H4 (cell line): Measurements from ENCODE around the gene FAM234B. TPM values are rescaled to one million over a fixed set of nuclear protein-coding genes. Genes with fewer than 3 reads are reported as not detected.

Source experiments
- DNase-seq: peaks from one replicate; pipeline ENCODE4 v3.0.0-alpha.2; 2015; ENCODE audit warnings: low spot score
- total RNA-seq: library from RNA; depleted of rRNA; stranded (reverse); fragments of >200 nt; shearing (Covaris generic); gene quantifications from 2 replicates; pipeline ENCODE4 v1.2.3, GENCODE V29; 2014

The FAM234B gene
- total RNA-seq, 1 experiment from 2014 or later: 5.1 TPM

- no peak for DNase-seq
These were observed 47.7 kb downstream of the FAM234B start for GRCh38 chr12:13091832-13092231.

- no peak for DNase-seq
These were observed 49.1 kb downstream of the FAM234B start for GRCh38 chr12:13093191-13093847.

- no peak for DNase-seq
These were observed 49.7 kb downstream of the FAM234B start for GRCh38 chr12:13093848-13094220.

GRCh38 chr12:13094367-13094766 is 50.2 kb downstream of the FAM234B start:
- no peak for DNase-seq

GRCh38 chr12:13095266-13095995 is 51.2 kb downstream of the FAM234B start:
- no peak for DNase-seq

- DNase-seq: no peak
These were observed 53.4 kb downstream of the FAM234B start for GRCh38 chr12:13097491-13098011.

GRCh38 chr12:13099066-13099843 is 55.1 kb downstream of the FAM234B start:
- DNase-seq: peak; percentile 27

GRCh38 chr12:13099844-13100604 is 55.8 kb downstream of the FAM234B start:
- no peak for DNase-seq

- no peak for DNase-seq
These were observed 56.4 kb downstream of the FAM234B start for GRCh38 chr12:13100605-13100881.

- DNase-seq: peak; percentile 95
These were observed 56.9 kb downstream of the FAM234B start for GRCh38 chr12:13100882-13101769.

- DNase-seq: peak; percentile 53
These were observed 57.7 kb downstream of the FAM234B start for GRCh38 chr12:13101821-13102375.

GRCh38 chr12:13102461-13103195 is 58.4 kb downstream of the FAM234B start:
- DNase-seq: no peak

GRCh38 chr12:13103391-13104033 is 59.3 kb downstream of the FAM234B start, which contains the start of gene GSG1:
Gene GSG1 (minus strand): TSS chr12:13103667. CDS start chr12:13103512, 155 bp downstream.
- DNase-seq: no peak

GRCh38 chr12:13104409-13104808 is 60.2 kb downstream of the FAM234B start:
- DNase-seq: no peak

GRCh38 chr12:13105781-13106180 is 61.6 kb downstream of the FAM234B start:
- DNase-seq: no peak

GRCh38 chr12:13106666-13107065 is 62.5 kb downstream of the FAM234B start:
- DNase-seq: no peak

- DNase-seq: no peak
These were observed 68.8 kb downstream of the FAM234B start for GRCh38 chr12:13112968-13113367.

- no peak for DNase-seq
These were observed 70.3 kb downstream of the FAM234B start for GRCh38 chr12:13114251-13115052.
